Measurements from ENCODE around the gene TBC1D22A. TPM values are rescaled to one million over a fixed set of nuclear protein-coding genes. Genes with fewer than 3 reads are reported as not detected.

The TBC1D22A gene
- total RNA-seq, 1 donor from 2014 or later = 34.1 TPM

GRCh38 chr22:46738647-46739093 is 23.8 kb upstream of the TBC1D22A start:
- TF ChIP-seq, protein P1, sequence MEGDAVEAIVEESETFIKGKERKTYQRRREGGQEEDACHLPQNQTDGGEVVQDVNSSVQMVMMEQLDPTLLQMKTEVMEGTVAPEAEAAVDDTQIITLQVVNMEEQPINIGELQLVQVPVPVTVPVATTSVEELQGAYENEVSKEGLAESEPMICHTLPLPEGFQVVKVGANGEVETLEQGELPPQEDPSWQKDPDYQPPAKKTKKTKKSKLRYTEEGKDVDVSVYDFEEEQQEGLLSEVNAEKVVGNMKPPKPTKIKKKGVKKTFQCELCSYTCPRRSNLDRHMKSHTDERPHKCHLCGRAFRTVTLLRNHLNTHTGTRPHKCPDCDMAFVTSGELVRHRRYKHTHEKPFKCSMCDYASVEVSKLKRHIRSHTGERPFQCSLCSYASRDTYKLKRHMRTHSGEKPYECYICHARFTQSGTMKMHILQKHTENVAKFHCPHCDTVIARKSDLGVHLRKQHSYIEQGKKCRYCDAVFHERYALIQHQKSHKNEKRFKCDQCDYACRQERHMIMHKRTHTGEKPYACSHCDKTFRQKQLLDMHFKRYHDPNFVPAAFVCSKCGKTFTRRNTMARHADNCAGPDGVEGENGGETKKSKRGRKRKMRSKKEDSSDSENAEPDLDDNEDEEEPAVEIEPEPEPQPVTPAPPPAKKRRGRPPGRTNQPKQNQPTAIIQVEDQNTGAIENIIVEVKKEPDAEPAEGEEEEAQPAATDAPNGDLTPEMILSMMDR (IDR thresholded peaks at IDR 0.05) = no peak
- Histone ChIP-seq H3K36me3 (no peaks in the 10 kb centered on the region), H3K27me3 (ENCODE audit: low read depth) (no peaks in the 10 kb centered on the region), H3K9me3 (no peaks in the 10 kb centered on the region), H3K27ac (peak overlapping the region; percentile 80), H3K4me3 (peak overlapping the region; percentile 89), H3K4me1 (peaks cover 61% of the 10 kb centered on the region)
- DNase-seq (no peak), ATAC-seq (peak; percentile 1 to 11)
- intact Hi-C loops (cut with DNase I) = no loop called here

- TF ChIP-seq, protein P1 (IDR thresholded peaks at IDR 0.05) = no peak
- no peaks in the 10 kb centered on the region for H3K9me3 ChIP-seq
- no peaks in the 10 kb centered on the region for H3K27me3 ChIP-seq (ENCODE audit: low read depth)
- peak overlapping the region; percentile 89 for H3K4me3 ChIP-seq
- ATAC-seq = peak in 1 of 2 donors; percentile 55
- DNase-seq = no peak
- H3K36me3 ChIP-seq = no peaks in the 10 kb centered on the region
- peak overlapping the region; percentile 80 for H3K27ac ChIP-seq
- peaks cover 55% of the 10 kb centered on the region for H3K4me1 ChIP-seq
- intact Hi-C loops (cut with DNase I) = no loop called here
Observed at GRCh38 chr22:46739094-46739870, 23.2 kb upstream of the TBC1D22A start.

- intact Hi-C loops (cut with DNase I) = no loop called here
- DNase-seq = no peak
Observed at GRCh38 chr22:46740910-46741780, 21.3 kb upstream of the TBC1D22A start.

DNA sequence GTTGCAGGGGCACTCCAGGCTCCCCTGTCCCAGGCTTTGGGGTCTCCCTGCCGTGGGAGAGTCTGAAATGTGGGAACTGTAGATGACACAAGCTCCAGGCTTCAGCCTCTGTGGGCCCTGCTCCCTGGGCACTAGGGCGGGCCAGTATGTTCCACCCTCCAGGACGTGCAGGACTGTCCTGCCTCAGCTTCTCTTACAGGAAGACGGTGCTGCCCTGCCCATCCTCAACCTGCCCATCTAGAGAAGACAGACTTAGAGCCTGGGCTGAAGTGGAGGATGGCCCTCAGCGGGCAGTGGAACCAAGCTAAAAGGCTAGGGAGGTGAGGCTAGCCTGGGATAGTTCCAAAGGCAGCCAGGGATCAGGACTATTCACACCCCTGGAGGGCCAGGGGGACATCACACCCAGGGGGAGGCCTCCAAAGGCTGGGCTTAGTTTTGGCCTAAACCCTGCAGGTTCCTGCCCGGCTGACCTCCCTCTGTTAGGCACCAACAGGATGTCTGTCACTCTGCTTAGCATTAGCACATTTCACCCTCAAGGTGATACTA is 20.4 kb upstream of the TBC1D22A start:
- H3K4me1 ChIP-seq = peaks cover 28% of the 10 kb centered on the region
- ATAC-seq (no peak), DNase-seq (no peak)
- no peaks in the 10 kb centered on the region for H3K27me3 ChIP-seq (ENCODE audit: low read depth)
- TF ChIP-seq, protein P1 (IDR thresholded peaks at IDR 0.05) = no peak
- no peak overlapping the region for H3K4me3 ChIP-seq
- intact Hi-C loops (cut with DNase I) = no loop called here
- H3K36me3 ChIP-seq = no peaks in the 10 kb centered on the region
- H3K9me3 ChIP-seq = no peaks in the 10 kb centered on the region
- no peak overlapping the region for H3K27ac ChIP-seq

More at GRCh38 chr22:46740910-46741780, 21.3 kb upstream of the TBC1D22A start:
- TF ChIP-seq, protein P1 (IDR thresholded peaks at IDR 0.05) = no peak
- Histone ChIP-seq H3K27ac (no peak overlapping the region), H3K27me3 (ENCODE audit: low read depth) (no peaks in the 10 kb centered on the region), H3K4me1 (peaks cover 37% of the 10 kb centered on the region), H3K36me3 (no peaks in the 10 kb centered on the region), H3K4me3 (no peak overlapping the region), H3K9me3 (no peaks in the 10 kb centered on the region)
- ATAC-seq = no peak

- Histone ChIP-seq H3K27ac (no peak overlapping the region), H3K36me3 (no peaks in the 10 kb centered on the region), H3K4me3 (no peak overlapping the region), H3K27me3 (ENCODE audit: low read depth) (no peaks in the 10 kb centered on the region), H3K9me3 (no peaks in the 10 kb centered on the region), H3K4me1 (peaks cover 24% of the 10 kb centered on the region)
- DNase-seq (no peak), ATAC-seq (peak; percentile 58 to 66)
- TF ChIP-seq, protein P1 (IDR thresholded peaks at IDR 0.05) = no peak
- intact Hi-C loops (cut with DNase I) = no loop called here
Observed at GRCh38 chr22:46742576-46743221, 19.8 kb upstream of the TBC1D22A start.

Measured in lower lobe of right lung (tissue), 2 donors.